BJ (cell line): Measurements from ENCODE around the gene ANKRD55. TPM values are rescaled to one million over a fixed set of nuclear protein-coding genes. Genes with fewer than 3 reads are reported as not detected.

ENCODE experiments used
- CTCF ChIA-PET: fragments of 350-600 bp; formaldehyde crosslinking; extraction: SDS; loops from one replicate; lab custom pipeline; 2021; ENCODE audit warnings: antibody characterized with exemption, inconsistent platforms; lab: Yijun Ruan, JAX
- POLR2A ChIA-PET: fragments of 300-600 bp; sonication (Branson Sonifier 250); formaldehyde crosslinking; extraction: SDS; loops from one replicate; lab custom pipeline; 2021; ENCODE audit warnings: antibody characterized with exemption; lab: Charles Lee
- DNase-seq: peaks from one replicate; pipeline ENCODE4 v3.0.0-alpha.2; 2011; ENCODE audit warnings: low read depth
- H3K27me3 ChIP-seq: 2 replicates; pipeline ENCODE4 v1.6.0; 2011; ENCODE audit warnings: low read length; ENCODE audit not compliant: control insufficient read depth, insufficient read depth
- H3K36me3 ChIP-seq: 2 replicates; pipeline ENCODE4 v1.5.1; 2011; ENCODE audit warnings: low read length; ENCODE audit not compliant: control insufficient read depth, insufficient read depth
- H3K4me3 ChIP-seq: 2 replicates; pipeline ENCODE4 v1.5.1; 2011; ENCODE audit warnings: low read depth, mild to moderate bottlenecking, control low read depth, low read length
- polyA plus RNA-seq: library from polyadenylated mRNA; depleted of rRNA; stranded (reverse); fragments of >200 nt; gene quantifications from 2 replicates; pipeline ENCODE4 v1.2.3, GENCODE V29; 2011
- TF ChIP-seq, protein P1 (sequence below): IDR thresholded peaks from 2 replicates; pipeline ENCODE4 v1.5.1; 2011; ENCODE audit warnings: low read depth, mild to moderate bottlenecking, control low read depth, inconsistent platforms, low read length, moderate library complexity; ENCODE audit not compliant: insufficient read depth

Gene ANKRD55
- polyA plus RNA-seq, 1 experiment = not detected

GRCh38 chr5:56183506-56183905 is 49.6 kb downstream of the ANKRD55 start:
- Histone ChIP-seq H3K27me3 (no peaks in the 10 kb centered on the region), H3K36me3 (no peaks in the 10 kb centered on the region), H3K4me3 (no peak overlapping the region)
- ChIA-PET POLR2A (no interaction called here), CTCF (no interaction called here)
- TF ChIP-seq, protein P1, sequence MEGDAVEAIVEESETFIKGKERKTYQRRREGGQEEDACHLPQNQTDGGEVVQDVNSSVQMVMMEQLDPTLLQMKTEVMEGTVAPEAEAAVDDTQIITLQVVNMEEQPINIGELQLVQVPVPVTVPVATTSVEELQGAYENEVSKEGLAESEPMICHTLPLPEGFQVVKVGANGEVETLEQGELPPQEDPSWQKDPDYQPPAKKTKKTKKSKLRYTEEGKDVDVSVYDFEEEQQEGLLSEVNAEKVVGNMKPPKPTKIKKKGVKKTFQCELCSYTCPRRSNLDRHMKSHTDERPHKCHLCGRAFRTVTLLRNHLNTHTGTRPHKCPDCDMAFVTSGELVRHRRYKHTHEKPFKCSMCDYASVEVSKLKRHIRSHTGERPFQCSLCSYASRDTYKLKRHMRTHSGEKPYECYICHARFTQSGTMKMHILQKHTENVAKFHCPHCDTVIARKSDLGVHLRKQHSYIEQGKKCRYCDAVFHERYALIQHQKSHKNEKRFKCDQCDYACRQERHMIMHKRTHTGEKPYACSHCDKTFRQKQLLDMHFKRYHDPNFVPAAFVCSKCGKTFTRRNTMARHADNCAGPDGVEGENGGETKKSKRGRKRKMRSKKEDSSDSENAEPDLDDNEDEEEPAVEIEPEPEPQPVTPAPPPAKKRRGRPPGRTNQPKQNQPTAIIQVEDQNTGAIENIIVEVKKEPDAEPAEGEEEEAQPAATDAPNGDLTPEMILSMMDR = no peak
- peak; percentile 64 for DNase-seq

DNA sequence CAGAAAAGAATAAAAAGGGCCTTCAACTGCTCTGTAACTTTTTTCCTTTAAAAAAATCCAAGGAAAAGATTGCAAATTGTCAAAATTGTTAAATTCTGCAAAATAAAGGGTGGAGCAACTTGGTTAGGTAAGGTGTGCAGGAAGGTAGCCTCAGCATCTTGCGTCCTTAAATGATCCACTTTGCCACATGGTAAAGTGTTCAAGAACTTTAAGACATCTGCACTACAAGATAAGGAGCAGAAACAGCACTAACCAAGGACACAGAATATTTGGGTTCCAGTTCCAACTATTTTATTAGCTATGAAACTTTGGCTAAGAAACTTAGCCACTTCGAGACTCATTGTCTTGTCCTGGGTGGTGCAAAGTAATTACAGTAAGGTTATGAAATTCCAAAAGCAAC is 53.7 kb downstream of the ANKRD55 start:
- POLR2A ChIA-PET = no interaction called here
- TF ChIP-seq, protein P1 = no peak
- CTCF ChIA-PET = no interaction called here
- DNase-seq = no peak
- Histone ChIP-seq H3K4me3 (no peak overlapping the region), H3K36me3 (no peaks in the 10 kb centered on the region), H3K27me3 (no peaks in the 10 kb centered on the region)

GRCh38 chr5:56178823-56179222 is 54.3 kb downstream of the ANKRD55 start:
- no peaks in the 10 kb centered on the region for H3K36me3 ChIP-seq
- ChIA-PET CTCF (interaction anchor here (0.6 kb wide), 1 partner anchor 55 kb away, joined by 3 read pairs; no protein-coding TSS in a partner anchor), POLR2A (no interaction called here)
- DNase-seq = no peak
- TF ChIP-seq, protein P1 = no peak
- H3K27me3 ChIP-seq = no peaks in the 10 kb centered on the region
- no peak overlapping the region for H3K4me3 ChIP-seq

- no peaks in the 10 kb centered on the region for H3K27me3 ChIP-seq
- ChIA-PET POLR2A (interaction anchor here (0.6 kb wide), 1 partner anchor 16 kb away, joined by 3 read pairs; no protein-coding TSS in a partner anchor), CTCF (no interaction called here)
- no peak overlapping the region for H3K4me3 ChIP-seq
- no peaks in the 10 kb centered on the region for H3K36me3 ChIP-seq
- no peak for DNase-seq
- TF ChIP-seq, protein P1 = no peak
Measured at GRCh38 chr5:56176871-56177533, 56.1 kb downstream of the ANKRD55 start.

DNA sequence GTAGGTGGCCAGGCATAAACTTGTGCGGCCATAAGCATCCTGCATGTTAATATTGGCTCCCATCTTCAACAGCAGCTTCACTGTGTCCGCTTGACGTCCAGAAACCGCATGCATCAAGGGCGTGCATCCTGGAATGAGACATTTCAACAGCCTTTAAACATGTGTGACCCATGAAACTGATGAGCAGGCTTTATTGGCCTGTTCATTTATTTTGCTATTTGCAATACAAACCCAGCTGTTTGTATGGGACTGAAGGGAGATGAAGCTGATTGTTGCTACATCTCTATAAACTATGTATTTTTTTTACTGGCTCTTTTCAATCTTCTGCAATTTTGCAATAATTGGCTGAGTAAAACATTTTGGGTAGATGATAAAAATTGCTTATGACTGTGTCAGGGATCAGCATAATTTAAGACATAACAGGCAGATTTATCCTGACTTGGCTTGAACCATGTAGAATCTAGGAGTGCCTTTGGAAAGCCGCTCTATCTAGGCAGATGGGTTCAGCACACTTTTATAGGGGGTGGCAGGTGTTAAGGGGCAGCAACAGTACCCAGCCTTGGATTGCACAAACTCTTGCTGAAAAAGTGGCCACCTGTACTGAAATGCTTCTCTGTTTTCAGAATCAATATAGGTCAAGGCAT is 56.9 kb downstream of the ANKRD55 start:
- Histone ChIP-seq H3K27me3 (no peaks in the 10 kb centered on the region), H3K4me3 (no peak overlapping the region), H3K36me3 (no peaks in the 10 kb centered on the region)
- POLR2A ChIA-PET = no interaction called here
- DNase-seq = peak; percentile 59
- CTCF ChIA-PET = no interaction called here
- TF ChIP-seq, protein P1 = no peak
